Neural progenitor cell (in vitro differentiated cells): ENCODE measurements around the gene MAF. TPM values are rescaled to one million over a fixed set of nuclear protein-coding genes. Genes with fewer than 3 reads are reported as not detected.

Source experiments
- DNase-seq: peaks from one replicate; pipeline ENCODE4 v3.0.0-alpha.2; 2016; ENCODE audit warnings: low spot score
- H2AFZ ChIP-seq: fragments of 200-600 bp; sonication (generic); replicated peaks from 2 replicates; pipeline ENCODE4 v1.6.1; 2016; ENCODE audit warnings: antibody characterized with exemption
- H3F3A ChIP-seq: fragments of 200-600 bp; sonication (generic); 2 replicates; pipeline ENCODE4 v1.6.1; 2016; ENCODE audit warnings: antibody characterized with exemption, low read depth
- H3K27ac ChIP-seq: fragments of 200-600 bp; sonication (generic); 2 replicates; pipeline ENCODE4 v1.5.1; 2016; ENCODE audit warnings: mild to moderate bottlenecking
- H3K27me3 ChIP-seq: fragments of 200-600 bp; sonication (generic); 2 replicates; pipeline ENCODE4 v1.6.1; 2016; ENCODE audit warnings: mild to moderate bottlenecking, moderate library complexity
- H3K36me3 ChIP-seq: fragments of 200-600 bp; sonication (generic); 2 replicates; pipeline ENCODE4 v1.5.1; 2016
- H3K4me1 ChIP-seq: fragments of 200-600 bp; sonication (generic); 2 replicates; pipeline ENCODE4 v1.6.1; 2016; ENCODE audit warnings: mixed run types
- H3K4me2 ChIP-seq: fragments of 200-600 bp; sonication (generic); 2 replicates; pipeline ENCODE4 v1.6.1; 2016
- H3K4me3 ChIP-seq: fragments of 200-600 bp; sonication (generic); 2 replicates; pipeline ENCODE4 v1.5.1; 2016
- H3K79me2 ChIP-seq: fragments of 200-600 bp; sonication (generic); 2 replicates; pipeline ENCODE4 v1.6.1; 2016; ENCODE audit warnings: low read depth
- H3K9ac ChIP-seq: fragments of 200-600 bp; sonication (generic); 2 replicates; pipeline ENCODE4 v1.6.1; 2016
- H3K9me3 ChIP-seq: fragments of 200-600 bp; sonication (generic); 2 replicates; pipeline ENCODE4 v1.5.1; 2016; ENCODE audit warnings: low read depth
- H4K20me1 ChIP-seq: fragments of 200-600 bp; sonication (generic); 2 replicates; pipeline ENCODE4 v1.6.1; 2016; ENCODE audit warnings: low read depth
- H3K27ac Mint-ChIP-seq: 3 replicates; pipeline ENCODE4 v1.8.0; 2021; ENCODE audit warnings: mixed read lengths
- H3K27me3 Mint-ChIP-seq: 2 replicates; pipeline ENCODE4 v1.8.0; 2022; ENCODE audit warnings: low read depth, mild to moderate bottlenecking, inconsistent platforms, moderate library complexity, mixed read lengths; ENCODE audit not compliant: insufficient read depth
- H3K36me3 Mint-ChIP-seq: 3 replicates; pipeline ENCODE4 v1.8.0; 2021; ENCODE audit warnings: mixed read lengths
- H3K4me1 Mint-ChIP-seq: 3 replicates; pipeline ENCODE4 v1.8.0; 2021; ENCODE audit warnings: mixed read lengths
- H3K4me3 Mint-ChIP-seq: 3 replicates; pipeline ENCODE4 v1.8.0; 2021; ENCODE audit warnings: mild to moderate bottlenecking, moderate library complexity, mixed read lengths
- H3K9me3 Mint-ChIP-seq: 3 replicates; pipeline ENCODE4 v1.8.0; 2020; ENCODE audit warnings: mixed read lengths
- CTCF ChIP-seq: fragments of 200-600 bp; sonication (generic); IDR thresholded peaks from 2 replicates; pipeline ENCODE4 v1.5.1; 2017; ENCODE audit warnings: antibody characterized with exemption, mild to moderate bottlenecking
- EZH2 ChIP-seq: fragments of 200-600 bp; sonication (generic); IDR thresholded peaks from 2 replicates; pipeline ENCODE4 v1.6.1; 2017; ENCODE audit warnings: antibody characterized with exemption, mild to moderate bottlenecking, moderate library complexity
- EZH2phosphoT487 ChIP-seq: fragments of 200-600 bp; sonication (generic); IDR thresholded peaks from 2 replicates; pipeline ENCODE4 v1.6.1; 2017; ENCODE audit warnings: antibody characterized with exemption
- total RNA-seq: library from RNA; depleted of rRNA; stranded (reverse); fragments of >200 nt; gene quantifications from 2 replicates; pipeline ENCODE4 v1.2.3, GENCODE V29; 2015; ENCODE audit warnings: low replicate concordance

The MAF gene
- total RNA-seq, 1 donor from 2014 or later, result 10.8 TPM

- H3K36me3 Mint-ChIP-seq, result no peaks in the 10 kb centered on the region
- no peak overlapping the region for H3K27ac ChIP-seq
- no peak for DNase-seq
These were observed 10.2 kb upstream of the MAF start for GRCh38 chr16:79610771-79611170.

GRCh38 chr16:79609861-79610260 lies 9.3 kb upstream of the MAF start:
- no peak overlapping the region for H3K4me2 ChIP-seq
- no peaks in the 10 kb centered on the region for H3F3A ChIP-seq
- no peak overlapping the region for H3K27ac ChIP-seq
- no peaks in the 10 kb centered on the region for H4K20me1 ChIP-seq
- DNase-seq, result no peak
- TF ChIP-seq CTCF, result no peak
- no peaks in the 10 kb centered on the region for H3K27me3 ChIP-seq
- no peak overlapping the region for H3K27ac Mint-ChIP-seq
- H3K9me3 Mint-ChIP-seq, result no peaks in the 10 kb centered on the region
- no peaks in the 10 kb centered on the region for H3K79me2 ChIP-seq
- H3K4me1 ChIP-seq, result peaks cover 8% of the 10 kb centered on the region
- no peak overlapping the region for H3K4me3 ChIP-seq
- H3K4me3 Mint-ChIP-seq, result no peak overlapping the region
- no peak overlapping the region for H2AFZ ChIP-seq
- H3K27me3 Mint-ChIP-seq, result peaks cover 3% of the 10 kb centered on the region
- no peak overlapping the region for H3K9ac ChIP-seq
- H3K9me3 ChIP-seq, result no peaks in the 10 kb centered on the region
- peaks cover 12% of the 10 kb centered on the region for H3K4me1 Mint-ChIP-seq
- H3K36me3 ChIP-seq, result no peaks in the 10 kb centered on the region
- no peaks in the 10 kb centered on the region for H3K36me3 Mint-ChIP-seq

More at GRCh38 chr16:79610771-79611170, 10.2 kb upstream of the MAF start:
- no peak overlapping the region for H3K9ac ChIP-seq
- H3K27me3 ChIP-seq, result no peaks in the 10 kb centered on the region
- Mint-ChIP-seq H3K9me3 (no peaks in the 10 kb centered on the region), H3K4me1 (peaks cover 6% of the 10 kb centered on the region), H3K4me3 (no peak overlapping the region), H3K27me3 (peaks cover 3% of the 10 kb centered on the region), H3K27ac (no peak overlapping the region)
- H2AFZ ChIP-seq, result no peak overlapping the region
- TF ChIP-seq EZH2, result no peak
- TF ChIP-seq CTCF, result no peak
- TF ChIP-seq EZH2phosphoT487, result no peak
- H3K4me1 ChIP-seq, result peaks cover 5% of the 10 kb centered on the region
- no peak overlapping the region for H3K4me3 ChIP-seq
- H3K79me2 ChIP-seq, result no peaks in the 10 kb centered on the region
- no peaks in the 10 kb centered on the region for H3K36me3 ChIP-seq
- H3F3A ChIP-seq, result no peaks in the 10 kb centered on the region
- no peak overlapping the region for H3K4me2 ChIP-seq
- no peaks in the 10 kb centered on the region for H3K9me3 ChIP-seq
- no peaks in the 10 kb centered on the region for H4K20me1 ChIP-seq

GRCh38 chr16:79608976-79609375 lies 8.4 kb upstream of the MAF start:
- H3K36me3 Mint-ChIP-seq, result no peaks in the 10 kb centered on the region
- no peaks in the 10 kb centered on the region for H4K20me1 ChIP-seq
- H3K4me1 Mint-ChIP-seq, result peaks cover 16% of the 10 kb centered on the region
- H3K27ac Mint-ChIP-seq, result no peak overlapping the region
- H3K27me3 Mint-ChIP-seq, result peaks cover 3% of the 10 kb centered on the region
- no peak overlapping the region for H2AFZ ChIP-seq
- DNase-seq, result no peak
- H3K4me3 Mint-ChIP-seq, result no peak overlapping the region
- no peaks in the 10 kb centered on the region for H3K27me3 ChIP-seq
- H3K9me3 ChIP-seq, result no peaks in the 10 kb centered on the region
- H3K9me3 Mint-ChIP-seq, result no peaks in the 10 kb centered on the region
- H3F3A ChIP-seq, result no peaks in the 10 kb centered on the region
- H3K4me1 ChIP-seq, result peaks cover 8% of the 10 kb centered on the region
- H3K4me3 ChIP-seq, result no peak overlapping the region
- no peak overlapping the region for H3K27ac ChIP-seq
- no peak overlapping the region for H3K9ac ChIP-seq
- no peak overlapping the region for H3K4me2 ChIP-seq
- no peak for TF ChIP-seq EZH2phosphoT487
- TF ChIP-seq CTCF, result no peak
- no peak for TF ChIP-seq EZH2
- no peaks in the 10 kb centered on the region for H3K79me2 ChIP-seq
- no peaks in the 10 kb centered on the region for H3K36me3 ChIP-seq
